ENCODE data around the gene MASTL.

DNA sequence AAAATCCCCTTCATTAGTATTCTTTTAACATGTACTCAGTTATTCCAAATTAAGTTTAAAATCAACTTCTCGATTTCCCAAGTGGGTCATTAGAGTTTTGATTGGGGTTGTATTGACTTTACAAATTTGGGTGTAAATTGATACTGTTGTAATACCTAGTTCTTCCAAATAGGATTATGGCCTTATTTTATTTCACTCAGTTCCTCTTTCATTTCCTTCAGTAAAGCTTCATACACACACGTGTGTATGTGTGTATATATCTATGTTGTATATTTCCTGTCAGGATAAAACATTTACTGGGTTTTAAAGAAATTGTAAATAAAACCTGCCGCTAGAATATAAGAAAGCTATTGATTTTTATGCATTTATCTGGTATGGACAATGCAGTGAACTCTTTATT, 16.9 kb upstream of the MASTL start:
- TF ChIP-seq, protein P1, sequence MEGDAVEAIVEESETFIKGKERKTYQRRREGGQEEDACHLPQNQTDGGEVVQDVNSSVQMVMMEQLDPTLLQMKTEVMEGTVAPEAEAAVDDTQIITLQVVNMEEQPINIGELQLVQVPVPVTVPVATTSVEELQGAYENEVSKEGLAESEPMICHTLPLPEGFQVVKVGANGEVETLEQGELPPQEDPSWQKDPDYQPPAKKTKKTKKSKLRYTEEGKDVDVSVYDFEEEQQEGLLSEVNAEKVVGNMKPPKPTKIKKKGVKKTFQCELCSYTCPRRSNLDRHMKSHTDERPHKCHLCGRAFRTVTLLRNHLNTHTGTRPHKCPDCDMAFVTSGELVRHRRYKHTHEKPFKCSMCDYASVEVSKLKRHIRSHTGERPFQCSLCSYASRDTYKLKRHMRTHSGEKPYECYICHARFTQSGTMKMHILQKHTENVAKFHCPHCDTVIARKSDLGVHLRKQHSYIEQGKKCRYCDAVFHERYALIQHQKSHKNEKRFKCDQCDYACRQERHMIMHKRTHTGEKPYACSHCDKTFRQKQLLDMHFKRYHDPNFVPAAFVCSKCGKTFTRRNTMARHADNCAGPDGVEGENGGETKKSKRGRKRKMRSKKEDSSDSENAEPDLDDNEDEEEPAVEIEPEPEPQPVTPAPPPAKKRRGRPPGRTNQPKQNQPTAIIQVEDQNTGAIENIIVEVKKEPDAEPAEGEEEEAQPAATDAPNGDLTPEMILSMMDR (conservative IDR thresholded peaks at IDR 0.05 in 1 of 2, IDR thresholded peaks at IDR 0.05 in 1 of 2; ENCODE audit: low read depth in 1 of 2, low read length in 2 of 2), result no peak
- no peak for TF ChIP-seq EZH2 (IDR thresholded peaks at IDR 0.05; ENCODE audit: low read length, missing control alignments)

All from fibroblast of lung (primary cell).